GM18511 (cell line): ENCODE results near the gene FAM98B.

Experiments used
- ATAC-seq: cut with Tn5 transposase; IDR thresholded peaks from one replicate; pipeline ENCODE4 v1.9.1; 2021; ENCODE audit warnings: mild to moderate bottlenecking, moderate library complexity; ENCODE audit not compliant: unreplicated experiment

Gene FAM98B

GRCh38 chr15:38534691-38535090 is 80.8 kb downstream of the FAM98B start:
- no peak for ATAC-seq

GRCh38 chr15:38535491-38536200 is 81.7 kb downstream of the FAM98B start:
- no peak for ATAC-seq

- ATAC-seq, result no peak
Observed at GRCh38 chr15:38536201-38536676, 82.3 kb downstream of the FAM98B start.
